GM19099 (cell line): ENCODE data around the gene DHRS11.

ENCODE experiments used
- POLR2A ChIP-seq: IDR thresholded peaks from 3 replicates; pipeline ENCODE4 v1.6.1; 2011; ENCODE audit warnings: low read depth; ENCODE audit not compliant: insufficient read length; ENCODE audit errors: extremely low read depth

Gene DHRS11

GRCh38 chr17:36647636-36648035 is 56.0 kb downstream of the DHRS11 start:
- no peak for TF ChIP-seq POLR2A

GRCh38 chr17:36650096-36650775 is 58.6 kb downstream of the DHRS11 start:
- no peak for TF ChIP-seq POLR2A
